ENCODE results near the gene LRP1B.

LRP1B gene

DNA sequence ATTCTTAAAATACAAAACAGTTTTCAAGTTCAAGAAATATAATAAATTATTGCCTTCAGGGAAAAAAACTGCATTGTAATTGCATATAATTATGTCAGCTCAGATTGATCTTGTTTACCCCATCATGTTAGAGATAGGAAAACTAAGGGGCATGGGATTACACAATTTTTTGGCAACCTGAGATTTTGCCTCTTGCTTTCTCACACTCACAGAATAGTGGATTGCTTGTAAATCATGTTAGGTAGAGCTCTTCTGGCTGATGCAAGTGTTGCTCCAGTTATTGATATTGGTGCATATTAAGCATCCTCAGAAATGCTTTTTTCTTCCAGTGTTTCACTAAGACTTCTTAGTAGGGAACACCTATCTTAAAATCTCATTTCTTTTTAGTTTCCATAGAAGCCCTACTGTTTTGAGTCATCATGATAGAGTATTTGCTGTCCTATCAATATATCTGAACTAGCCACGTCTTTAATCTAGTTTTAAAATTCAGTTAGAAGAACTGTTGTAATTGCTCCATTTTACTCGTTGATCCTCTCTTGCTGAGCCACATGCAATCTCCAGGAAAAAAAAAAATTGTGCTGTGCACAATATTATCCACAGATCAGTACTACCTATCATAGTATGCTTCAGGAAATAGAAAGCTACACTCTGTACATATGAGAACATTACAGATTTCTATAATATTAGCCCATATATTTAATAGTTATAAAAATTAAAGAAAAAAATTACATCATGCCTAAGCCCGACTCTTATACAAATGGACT is 393.1 kb downstream of the LRP1B start:
- no peak for DNase-seq

DNA sequence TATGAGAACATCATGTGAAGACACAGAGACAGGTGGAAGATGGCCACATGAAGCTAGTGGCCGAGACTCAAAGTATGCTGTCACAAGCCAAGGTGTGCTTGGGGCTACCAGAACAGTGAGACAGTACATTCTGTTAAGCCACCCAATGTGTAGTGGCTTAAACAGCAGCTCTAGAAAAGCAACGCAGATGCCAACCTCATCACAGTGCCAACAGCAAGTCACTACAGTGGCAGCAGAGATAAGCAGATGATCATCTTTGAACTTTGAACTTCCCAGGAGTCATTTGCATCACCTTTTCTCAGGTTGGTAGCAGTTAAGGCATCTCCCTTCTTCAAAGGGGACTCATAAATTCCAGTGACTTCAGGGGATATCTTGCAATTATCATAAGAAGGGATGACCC is 394.4 kb downstream of the LRP1B start:
- no peak for DNase-seq

DNA sequence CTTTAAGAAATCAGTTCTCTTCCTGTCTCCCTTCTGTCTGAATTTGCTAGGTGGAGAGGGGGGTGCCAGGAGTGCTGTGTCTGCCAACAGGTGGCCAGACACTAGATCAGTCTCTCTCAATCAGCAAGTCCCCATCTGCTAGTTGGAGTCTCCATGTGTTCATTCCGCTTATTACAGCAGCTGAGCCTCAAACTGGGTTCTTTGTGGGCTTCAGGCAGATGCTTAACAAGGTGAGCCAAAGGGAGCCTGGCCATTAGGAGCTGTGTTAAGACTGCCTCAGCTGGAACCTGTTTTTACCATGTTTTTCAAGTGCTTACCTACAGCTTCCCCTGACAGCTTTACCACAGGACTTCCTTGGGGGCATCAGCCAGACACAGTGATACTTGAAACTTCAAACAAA is 401.9 kb downstream of the LRP1B start:
- DNase-seq, result peak; percentile 57

DNA sequence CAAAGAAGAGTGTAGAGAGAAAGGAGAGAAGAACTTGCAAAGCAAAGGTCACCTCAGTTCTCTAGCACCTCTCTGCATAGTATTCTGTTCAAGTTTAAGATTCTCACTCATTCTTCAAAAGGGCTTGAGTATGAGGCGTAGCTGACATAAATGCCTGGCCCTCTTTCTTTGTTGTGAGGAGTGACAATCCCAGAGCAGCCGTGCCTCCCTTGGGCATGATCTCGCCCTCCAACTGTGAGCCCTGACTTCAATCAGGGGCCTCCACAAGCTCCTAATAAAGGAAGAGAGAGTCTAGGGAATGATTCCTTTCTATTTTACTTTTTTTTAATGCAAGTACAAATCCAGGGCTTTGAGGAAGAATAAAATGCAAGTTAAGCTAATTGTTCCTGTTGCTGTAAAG is 402.7 kb downstream of the LRP1B start:
- peak; percentile 23 for DNase-seq

DNA sequence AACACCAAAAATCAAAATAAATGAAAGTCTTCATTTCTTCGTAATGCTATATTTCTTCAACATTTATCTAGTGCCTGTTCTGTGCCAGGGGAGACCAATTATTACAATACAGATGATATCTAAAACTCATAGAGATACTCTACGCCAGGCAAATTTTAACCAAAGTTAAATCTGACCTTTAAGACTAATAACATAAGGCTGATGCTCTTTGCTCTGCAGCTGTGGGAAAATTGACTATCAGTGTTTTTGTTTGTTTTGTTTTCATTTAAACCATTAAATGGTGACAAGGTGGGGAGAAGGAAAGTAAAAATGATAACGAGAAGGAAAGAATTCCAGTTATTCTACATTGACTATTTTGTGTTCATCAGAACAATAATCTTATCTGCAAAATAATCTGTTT is 406.4 kb downstream of the LRP1B start:
- no peak for DNase-seq

DNA sequence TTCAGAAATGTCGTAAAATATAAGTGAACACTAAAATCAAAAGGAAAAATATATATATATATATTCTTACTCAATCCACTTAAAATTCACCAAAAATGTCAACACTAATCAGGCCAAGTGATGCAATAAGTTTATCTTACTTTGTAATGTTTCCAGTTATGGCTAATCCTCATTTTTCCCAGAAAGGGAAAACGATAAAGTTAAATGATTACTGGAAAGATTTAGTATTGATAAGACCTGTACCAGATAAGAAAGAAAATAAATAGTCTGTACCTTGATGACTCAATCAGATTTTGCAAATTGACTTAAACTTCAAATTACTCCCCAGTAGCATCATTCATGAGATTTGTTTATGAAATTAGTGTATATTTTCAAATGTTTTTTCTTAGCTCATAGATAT is 407.0 kb downstream of the LRP1B start:
- DNase-seq, result no peak

DNA sequence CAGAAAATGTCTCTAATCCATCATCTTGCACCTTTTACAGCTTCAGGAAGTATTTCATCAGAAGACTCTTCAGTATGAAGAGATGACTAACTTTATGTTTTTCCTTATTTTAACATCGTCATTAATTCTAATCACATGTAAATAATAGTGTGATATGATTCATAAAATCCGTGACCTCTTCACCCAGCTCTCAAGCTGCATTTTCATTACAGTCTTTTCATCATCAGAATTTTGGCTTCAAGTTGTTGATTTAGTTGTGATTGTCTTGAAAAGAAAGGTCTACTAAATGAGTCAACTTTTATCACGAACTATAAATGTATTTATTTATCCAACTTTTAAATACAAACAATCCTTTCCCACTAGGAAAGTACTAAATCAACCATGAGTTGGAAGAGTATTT is 410.3 kb downstream of the LRP1B start:
- DNase-seq, result no peak

DNA sequence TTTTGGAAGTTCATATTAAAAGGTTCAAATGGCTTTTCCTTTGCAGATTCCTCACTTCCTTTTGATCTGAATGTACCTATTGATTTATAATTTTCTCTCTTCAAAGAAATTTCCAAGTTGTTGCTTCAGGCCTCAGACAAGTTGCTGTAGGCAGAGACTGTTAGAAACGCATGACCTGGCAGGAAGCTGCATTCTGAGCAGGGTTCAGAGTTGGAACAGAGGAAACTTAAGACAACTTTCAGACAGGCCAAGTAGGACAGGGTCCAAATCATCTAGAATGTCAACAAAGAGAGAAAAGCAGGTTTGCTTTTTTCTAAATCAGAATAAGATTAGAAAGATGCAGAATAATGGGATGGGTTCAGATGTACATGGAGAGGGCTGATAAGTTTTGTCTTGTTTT is 416.3 kb downstream of the LRP1B start:
- DNase-seq, result peak; percentile 57

DNA sequence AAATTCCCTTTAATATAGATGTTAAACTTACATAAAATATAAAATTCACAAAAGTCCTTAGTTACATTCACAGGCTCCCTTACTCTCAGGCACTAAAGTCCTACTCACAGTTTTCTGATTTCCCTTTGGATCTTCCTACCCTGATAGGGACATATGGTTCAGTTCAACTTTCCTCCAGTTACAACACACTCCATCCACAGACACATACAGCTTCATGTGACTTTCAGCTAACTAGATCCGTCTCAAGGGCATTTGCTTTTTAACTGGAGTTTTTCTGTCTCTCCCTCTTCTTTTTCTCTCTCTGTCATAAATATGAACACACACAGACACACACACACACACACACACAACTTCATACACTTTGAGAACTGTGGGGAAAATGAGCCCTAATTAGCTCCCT is 419.2 kb downstream of the LRP1B start:
- no peak for DNase-seq

DNA sequence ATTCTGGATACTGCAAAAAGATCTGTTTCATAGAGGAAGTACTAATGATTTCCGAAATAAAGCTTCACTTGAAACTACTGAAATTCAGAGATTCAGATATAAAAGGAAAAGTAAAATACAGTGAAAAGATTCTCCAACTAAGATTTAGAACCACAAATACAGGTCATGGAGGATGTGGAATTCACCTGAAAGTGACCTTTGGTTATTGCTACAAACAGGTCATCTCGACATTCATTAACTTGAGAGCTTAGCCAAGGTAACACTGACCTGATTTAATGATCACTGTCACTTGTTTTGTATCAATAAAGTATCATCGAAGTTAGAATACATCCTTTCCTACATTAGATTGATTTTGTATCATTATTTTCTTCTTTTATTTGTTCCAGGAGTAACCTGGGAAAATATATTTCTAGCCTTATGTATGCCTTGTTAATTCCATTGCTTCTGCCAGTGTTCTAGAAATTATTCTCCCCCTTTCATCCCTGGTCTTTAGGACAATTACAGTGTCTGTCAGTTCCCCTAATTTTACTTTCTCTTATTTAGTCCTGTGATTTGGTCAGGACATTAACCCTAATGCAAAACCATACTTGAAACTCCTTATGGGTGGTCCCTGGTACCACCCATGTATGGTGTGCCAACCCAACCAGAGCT is 420.1 kb downstream of the LRP1B start:
- no peak for DNase-seq

DNA sequence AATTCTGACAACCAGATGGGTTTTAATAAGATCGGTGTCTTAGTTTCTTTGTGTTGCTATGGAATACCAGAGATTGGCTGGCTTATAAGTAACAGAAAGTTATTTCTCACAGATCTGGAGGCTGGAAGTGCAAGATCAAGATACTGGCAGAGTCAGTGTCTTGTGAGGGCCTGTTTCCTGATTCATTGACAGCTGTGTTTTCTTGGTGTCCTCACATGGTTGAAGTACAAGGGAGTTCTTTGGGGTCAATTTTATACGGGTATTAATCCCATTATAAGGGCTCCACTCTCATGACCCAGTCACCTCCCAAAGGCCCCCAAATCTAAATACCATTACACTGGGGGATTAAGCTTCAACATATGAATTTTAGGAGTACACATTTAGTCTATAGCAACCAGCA is 421.1 kb downstream of the LRP1B start:
- DNase-seq, result no peak

DNA sequence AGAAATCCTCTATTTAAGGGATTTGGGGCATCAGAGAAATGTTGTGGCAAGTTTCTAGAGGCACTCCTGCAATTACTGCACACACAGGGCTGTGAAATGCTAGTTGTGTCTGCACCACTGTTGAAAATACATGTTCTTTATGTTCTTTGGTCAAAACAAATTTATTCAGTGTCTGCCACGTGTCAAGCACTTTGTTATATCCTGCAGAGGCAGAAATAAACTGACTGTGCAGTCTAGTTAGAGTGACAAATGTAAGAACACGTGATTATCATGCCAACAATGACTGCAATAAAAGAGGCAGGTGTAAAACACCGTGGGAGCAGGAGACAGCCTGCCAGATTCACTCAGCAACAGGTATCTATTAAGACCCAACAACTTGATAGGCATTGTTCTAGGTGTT is 423.3 kb downstream of the LRP1B start:
- no peak for DNase-seq

DNA sequence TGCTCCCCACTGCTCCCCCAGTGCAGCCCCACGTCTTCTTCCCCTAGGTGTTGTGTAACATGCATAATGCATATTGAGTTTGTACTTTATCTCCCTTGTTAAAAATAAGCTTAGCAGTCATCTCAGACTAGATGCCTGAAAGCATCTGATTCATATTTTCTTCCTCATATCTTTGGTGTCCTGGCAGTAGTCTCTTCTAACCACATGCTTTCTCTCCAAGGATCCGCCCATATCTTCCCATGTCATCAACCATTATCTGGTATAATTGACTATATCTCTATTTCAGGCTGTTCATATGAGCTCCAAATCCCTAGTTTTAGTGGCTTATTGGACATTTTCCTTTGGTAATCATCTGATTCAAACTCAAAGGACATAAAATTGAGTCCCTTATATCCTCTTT is 426.3 kb downstream of the LRP1B start:
- DNase-seq, result no peak

DNA sequence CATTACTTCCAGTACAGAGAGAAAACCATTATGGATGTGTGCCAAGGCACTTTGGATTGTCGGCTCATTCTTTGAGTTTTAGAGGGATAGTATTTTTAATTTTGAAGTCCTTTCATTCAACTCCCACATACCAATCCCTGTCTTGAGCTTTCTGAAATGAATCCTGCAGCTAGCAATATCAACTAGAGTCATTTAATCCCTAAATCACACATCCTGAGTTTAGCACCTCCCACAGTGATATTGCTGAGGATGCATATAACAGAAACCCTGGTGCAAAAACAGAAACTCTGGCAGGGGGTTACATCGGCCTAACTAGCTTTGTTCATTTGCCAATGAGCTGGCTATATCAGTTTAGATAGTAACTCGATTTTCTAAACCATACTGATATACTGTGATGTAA is 427.3 kb downstream of the LRP1B start:
- DNase-seq, result no peak

DNA sequence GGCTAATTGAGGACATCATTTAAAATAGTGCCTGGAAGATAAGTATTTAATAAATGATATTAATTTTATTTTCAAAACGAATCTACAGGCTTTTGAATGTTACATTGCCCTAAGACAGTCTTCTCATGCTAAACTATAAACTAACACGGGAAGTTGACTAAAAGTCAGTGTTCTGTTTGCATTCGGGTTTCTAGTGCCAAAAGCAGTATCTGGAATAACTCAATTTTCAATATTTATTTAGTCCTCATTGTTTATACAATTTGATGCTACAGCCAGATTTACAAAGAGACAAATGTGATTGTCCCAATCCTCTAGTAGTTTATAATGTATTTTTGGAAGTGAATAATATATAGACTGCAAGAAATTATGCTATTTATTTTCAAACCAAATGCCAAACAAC is 429.2 kb downstream of the LRP1B start:
- DNase-seq, result no peak

DNA sequence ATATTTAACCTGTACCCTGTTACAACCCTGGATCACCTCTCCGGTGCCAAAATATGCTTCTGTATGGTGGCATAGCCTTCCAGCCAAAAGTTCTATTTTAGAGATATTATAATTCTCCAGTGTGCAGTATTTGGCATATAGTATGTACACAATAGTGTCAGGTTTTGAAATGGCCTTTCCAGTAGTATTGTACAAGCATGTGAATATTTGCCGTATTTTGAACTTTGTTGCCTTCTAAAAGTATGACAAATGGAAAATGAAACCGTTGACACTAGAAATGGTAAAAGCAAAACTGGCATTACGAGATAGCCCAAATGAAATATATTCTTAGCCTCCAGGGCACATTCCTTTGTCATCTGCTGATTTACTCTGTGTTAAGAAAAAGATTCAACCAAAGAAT is 431.2 kb downstream of the LRP1B start:
- no peak for DNase-seq

DNA sequence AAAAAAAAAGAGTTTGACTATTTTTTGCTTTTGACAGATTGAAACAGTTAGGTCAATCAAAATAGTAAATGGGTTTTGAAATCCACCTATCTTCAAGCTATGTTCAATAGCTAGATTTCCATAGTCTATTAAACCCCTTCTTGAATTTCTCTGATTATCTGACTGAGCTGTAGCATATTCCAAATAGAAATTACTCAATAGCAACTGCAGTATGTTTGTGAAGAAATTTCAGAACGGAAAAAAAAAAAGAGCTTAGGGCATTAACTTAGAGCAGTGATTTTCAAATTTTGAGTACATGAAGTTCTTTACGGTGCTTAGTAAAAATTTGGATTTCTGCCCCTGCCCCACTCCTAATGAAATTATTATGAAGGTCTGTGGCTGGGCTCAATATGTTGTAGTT is 432.3 kb downstream of the LRP1B start:
- DNase-seq, result no peak

DNA sequence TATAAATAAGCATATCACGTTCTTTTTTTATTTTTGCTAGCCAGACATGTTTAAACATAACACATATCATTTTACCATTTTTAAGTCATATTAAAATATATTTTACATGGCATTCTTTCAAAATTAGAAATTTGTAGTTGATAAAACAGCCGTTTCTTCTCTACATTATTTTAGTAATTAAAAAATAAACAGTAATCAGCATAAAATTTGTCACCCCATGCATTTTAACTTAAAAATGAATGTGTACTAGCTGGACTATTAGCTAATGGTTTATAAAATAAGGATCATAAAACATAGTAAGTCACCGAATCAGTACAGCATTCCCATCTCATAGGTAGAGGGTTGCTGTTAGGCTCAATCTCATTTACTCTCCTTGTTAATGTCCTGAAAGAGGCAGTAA is 433.8 kb downstream of the LRP1B start:
- DNase-seq, result no peak

DNA sequence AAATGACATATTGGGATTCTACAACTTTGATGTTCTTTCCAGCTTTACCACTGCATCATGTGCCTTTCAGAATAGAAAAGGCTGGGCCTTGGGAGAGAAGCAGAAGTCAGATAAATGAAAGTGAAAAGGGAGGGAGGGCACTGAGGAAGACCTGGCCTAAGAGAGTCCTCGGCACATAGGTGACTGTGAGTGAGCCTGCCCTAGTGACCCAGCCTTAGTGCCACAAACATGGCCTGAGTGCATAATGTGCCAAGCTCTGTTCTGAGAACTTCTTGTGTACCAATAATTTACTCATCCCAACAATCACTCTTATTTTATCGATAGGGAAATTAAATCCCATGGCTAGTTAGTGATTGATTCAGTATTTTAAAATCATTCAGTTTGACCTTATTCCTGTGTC is 436.6 kb downstream of the LRP1B start:
- no peak for DNase-seq

DNA sequence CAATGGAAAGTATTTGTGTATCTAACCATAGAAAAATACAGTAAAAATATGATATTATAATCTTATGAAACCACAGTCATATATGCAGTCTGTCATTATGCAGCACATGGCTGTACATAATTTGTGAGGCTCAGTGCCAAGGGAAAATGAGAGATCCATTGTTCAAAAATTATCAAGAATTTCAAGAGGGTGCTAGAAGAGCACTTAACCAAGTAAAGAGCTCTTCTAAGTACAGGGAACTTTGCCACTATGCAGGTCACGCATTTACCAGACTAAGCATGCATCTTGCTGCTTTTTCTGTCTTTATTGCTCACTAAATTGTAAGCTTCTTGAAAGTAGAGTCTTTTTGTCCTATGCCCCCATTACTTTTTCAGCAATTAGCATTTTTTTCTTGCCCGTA is 438.0 kb downstream of the LRP1B start:
- no peak for DNase-seq

DNA sequence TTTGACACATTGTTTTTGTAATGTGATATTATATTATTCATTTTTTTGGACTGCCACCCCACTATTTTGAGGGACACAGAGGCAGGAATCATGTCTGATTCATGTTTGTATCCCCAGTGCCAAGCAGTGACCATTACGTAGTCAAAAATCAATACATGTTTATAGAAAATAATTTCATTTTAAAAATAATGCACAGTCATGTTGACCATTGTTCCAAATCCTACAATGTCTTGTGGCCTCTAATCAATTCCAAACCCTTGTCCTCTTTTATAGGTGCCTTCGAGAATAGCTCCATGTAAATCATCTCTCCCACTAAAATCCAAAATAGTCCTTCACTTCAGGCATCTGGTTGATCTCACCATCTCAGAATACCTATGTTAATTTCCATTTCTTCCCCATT is 454.7 kb downstream of the LRP1B start:
- no peak for DNase-seq

DNA sequence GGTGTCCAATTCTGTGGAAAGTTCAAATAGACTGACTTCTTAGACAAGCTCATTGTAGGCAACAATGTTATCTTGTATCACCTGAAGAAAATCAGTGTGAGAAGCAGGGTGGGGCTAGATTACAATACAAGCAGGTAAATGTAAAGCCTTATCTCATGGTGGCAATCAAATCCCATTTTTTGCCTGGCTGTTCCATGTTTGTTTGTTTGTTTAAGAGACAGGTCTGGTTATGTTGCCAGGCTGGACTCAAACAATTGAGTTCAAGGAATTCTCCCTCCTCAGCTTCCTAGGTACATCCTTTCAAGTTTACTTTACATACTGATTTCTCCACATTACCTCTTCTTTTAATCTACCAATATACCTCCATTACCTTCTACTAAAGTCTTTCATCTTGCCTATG is 464.6 kb downstream of the LRP1B start:
- DNase-seq, result no peak

DNA sequence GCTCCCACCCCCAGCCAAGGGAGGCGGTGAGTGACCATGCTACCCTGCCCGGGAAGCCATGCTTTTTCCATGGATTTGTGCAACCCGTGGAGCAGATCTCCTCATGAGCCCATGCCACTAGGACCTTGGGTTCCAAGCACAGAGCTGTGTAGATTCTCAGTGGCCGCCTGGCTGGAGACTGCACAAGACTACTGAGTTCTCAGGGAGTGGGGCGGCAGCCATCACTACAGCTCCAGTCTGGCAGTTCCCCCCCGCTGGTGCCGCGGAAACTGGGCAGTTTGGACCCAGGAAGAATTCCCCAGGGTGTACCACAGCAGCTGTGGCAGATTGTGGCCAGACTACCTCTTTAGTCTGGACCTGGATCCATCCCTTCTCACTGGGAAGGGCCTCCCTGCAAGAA is 470.6 kb downstream of the LRP1B start:
- DNase-seq, result no peak

DNA sequence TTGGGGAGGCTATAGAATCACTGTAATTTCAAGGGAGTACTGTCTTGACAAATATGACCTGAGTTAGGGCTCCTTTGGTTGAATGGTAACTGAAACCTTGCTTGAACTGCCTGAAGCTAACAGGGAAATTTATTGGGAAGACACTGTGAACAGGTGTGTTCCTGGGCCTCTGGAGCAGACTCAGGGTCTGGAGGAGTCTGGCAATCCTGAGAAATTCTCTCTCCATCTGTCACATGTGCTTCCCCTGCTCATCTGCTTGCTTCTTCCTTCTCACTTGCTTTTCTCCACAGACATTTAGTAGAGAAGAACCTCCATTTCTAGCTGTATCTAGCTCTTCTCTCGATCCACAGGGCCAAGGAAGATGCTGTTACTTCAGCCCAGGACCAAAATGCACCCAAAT is 476.5 kb downstream of the LRP1B start:
- no peak for DNase-seq

DNA sequence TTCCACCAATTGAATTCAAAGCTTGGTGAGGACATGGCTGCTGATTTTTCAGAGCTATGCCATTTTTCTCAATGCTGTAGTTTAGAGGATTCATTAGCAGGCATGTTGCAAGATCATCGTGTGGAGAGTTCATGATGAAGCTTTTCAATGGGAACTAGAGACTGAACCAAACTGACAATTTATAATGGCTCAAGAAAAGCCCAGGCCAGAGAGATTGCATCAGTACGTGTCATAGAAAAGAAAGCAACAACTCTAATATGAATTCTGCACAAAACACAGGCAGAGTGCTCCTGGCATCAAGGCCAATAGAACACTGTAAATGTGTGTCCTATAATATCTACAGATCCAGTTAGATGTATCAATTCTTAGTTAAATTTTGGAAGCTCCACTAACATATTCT is 477.6 kb downstream of the LRP1B start:
- no peak for DNase-seq

All from eye (tissue), 1 donor.